B cell (primary cell): Measurements from ENCODE around the gene CCM2. TPM values are rescaled to one million over a fixed set of nuclear protein-coding genes. Genes with fewer than 3 reads are reported as not detected.

ENCODE experiments used
- ATAC-seq: fragments of 200-7000 bp; cut with Tn5 transposase; one replicate; pipeline ENCODE4 v1.10.0; 2021; ENCODE audit warnings: low read depth, mild to moderate bottlenecking, moderate number of reproducible peaks, moderate library complexity
- CTCF ChIA-PET: fragments of 350-600 bp; sonication (Branson Sonifier 250); formaldehyde crosslinking; loops from one replicate; lab custom pipeline; 2021; ENCODE audit warnings: antibody characterized with exemption, inconsistent platforms; lab: Charles Lee
- POLR2A ChIA-PET: fragments of 350-600 bp; sonication (Branson Sonifier 250); formaldehyde crosslinking; loops from one replicate; lab custom pipeline; 2021; ENCODE audit warnings: antibody characterized with exemption; lab: Charles Lee
- DNase-seq: peaks from one replicate; pipeline ENCODE4 v3.0.0; 2013
- H2AFZ ChIP-seq: 2 replicates; pipeline ENCODE4 v1.6.1; 2012; ENCODE audit warnings: mild to moderate bottlenecking, low read depth, low read length; ENCODE audit not compliant: insufficient read depth, poor library complexity, severe bottlenecking
- H3K27ac ChIP-seq, 2 donors: 1 replicate in 1 of 2; 2 replicates in 1 of 2; pipeline ENCODE4 v1.5.1; 2012 to 2013; ENCODE audit warnings: low read length in 2 of 2, mild to moderate bottlenecking in 2 of 2, moderate library complexity in 1 of 2
- H3K27me3 ChIP-seq, 4 experiments: fragments of 200-600 bp in 1 of 4; sonication (generic) in 1 of 4; replicated peaks in 1 of 4; 1 replicate in 2 of 4; 2 replicates in 2 of 4; pipeline versions ENCODE4 v1.6.1 to v1.7.0; 2013 to 2016; ENCODE audit warnings: low read length in 3 of 4, mild to moderate bottlenecking in 2 of 4, mixed read lengths in 1 of 4, moderate library complexity in 1 of 4; ENCODE audit not compliant: insufficient read depth in 4 of 4, control insufficient read depth in 3 of 4; ENCODE audit errors: control extremely low read depth in 1 of 4
- H3K36me3 ChIP-seq, 2 experiments: replicated peaks in 1 of 2; 1 replicate in 1 of 2; 2 replicates in 1 of 2; pipeline versions ENCODE4 v1.6.1 to v1.7.1; 2013; ENCODE audit warnings: low read length in 1 of 2; ENCODE audit not compliant: insufficient read depth in 2 of 2, control insufficient read depth in 1 of 2; ENCODE audit errors: control extremely low read depth in 1 of 2, extremely low read depth in 1 of 2
- H3K4me1 ChIP-seq, 2 donors: fragments of 200-600 bp in 1 of 2; sonication (generic) in 1 of 2; 1 replicate in 1 of 2; 2 replicates in 1 of 2; pipeline versions ENCODE4 v1.5.1 to v1.6.1; 2013 to 2017; ENCODE audit warnings: low read length in 2 of 2; ENCODE audit not compliant: control insufficient read depth in 2 of 2, insufficient read depth in 2 of 2
- H3K4me2 ChIP-seq: replicated peaks from 2 replicates; pipeline ENCODE3; 2012; ENCODE audit warnings: mild to moderate bottlenecking, low read depth, low read length; ENCODE audit not compliant: poor library complexity, severe bottlenecking
- H3K4me3 ChIP-seq, 5 experiments: fragments of 200-600 bp in 1 of 5; sonication (generic) in 1 of 5; 1 replicate in 3 of 5; 2 replicates in 2 of 5; pipeline versions ENCODE4 v1.5.1 to v1.7.0; 2011 to 2016; ENCODE audit warnings: low read length in 4 of 5, mild to moderate bottlenecking in 4 of 5, low read depth in 2 of 5, control low read depth in 1 of 5, moderate library complexity in 1 of 5; ENCODE audit not compliant: insufficient read depth in 1 of 5; ENCODE audit errors: control extremely low read depth in 1 of 5, extremely low read depth in 1 of 5
- H3K79me2 ChIP-seq: fragments of 200-600 bp; sonication (generic); one replicate; pipeline ENCODE4 v1.6.0; 2016; ENCODE audit warnings: low read length; ENCODE audit not compliant: control insufficient read depth, insufficient read depth
- H3K9ac ChIP-seq: fragments of 200-600 bp; sonication (generic); 2 replicates; pipeline ENCODE4 v1.6.1; 2017; ENCODE audit warnings: mild to moderate bottlenecking, low read length, moderate library complexity
- H3K9me3 ChIP-seq, 3 donors: one replicate each; pipeline versions ENCODE4 v1.6.1 to v1.7.1; 2013; ENCODE audit warnings: low read length in 2 of 3; ENCODE audit not compliant: control insufficient read depth in 2 of 3, insufficient read depth in 1 of 3; ENCODE audit errors: control extremely low read depth in 1 of 3
- H4K20me1 ChIP-seq: 2 replicates; pipeline ENCODE4 v1.6.0; 2012; ENCODE audit warnings: mild to moderate bottlenecking, low read length; ENCODE audit not compliant: insufficient read depth, control insufficient read depth, poor library complexity, severe bottlenecking
- H3K27ac Mint-ChIP-seq: one replicate; pipeline ENCODE4 v1.8.0; 2021; ENCODE audit warnings: mixed read lengths
- H3K27me3 Mint-ChIP-seq: one replicate; pipeline ENCODE4 v1.8.0; 2021; ENCODE audit warnings: mixed read lengths
- H3K4me1 Mint-ChIP-seq: one replicate; pipeline ENCODE4 v1.8.0; 2021; ENCODE audit warnings: mixed read lengths
- H3K4me3 Mint-ChIP-seq: one replicate; pipeline ENCODE4 v1.8.0; 2021; ENCODE audit warnings: mixed read lengths
- H3K9me3 Mint-ChIP-seq: one replicate; pipeline ENCODE4 v1.8.0; 2022; ENCODE audit warnings: mixed read lengths; ENCODE audit not compliant: insufficient read depth
- CTCF ChIP-seq: fragments of 200-600 bp; IDR thresholded peaks from one replicate; pipeline ENCODE4 v1.8.0; 2022; ENCODE audit warnings: antibody characterized with exemption, mild to moderate bottlenecking
- EZH2 ChIP-seq: IDR thresholded peaks from 2 replicates; pipeline ENCODE4 v1.6.1; 2012; ENCODE audit warnings: borderline replicate concordance, low read depth, mild to moderate bottlenecking, moderate library complexity, low read length; ENCODE audit not compliant: insufficient read depth, poor library complexity, severe bottlenecking
- WGBS: methylation state at CpG from one replicate; pipeline ENCODE4 v1.1.5; 2013; ENCODE audit warnings: missing lambda C conversion rate; ENCODE audit not compliant: insufficient coverage; 5-methylcytosine and 5-hydroxymethylcytosine counted together
- intact Hi-C: fragments of 100-400 bp; cut with micrococcal nuclease; formaldehyde crosslinking; loops from one replicate; pipeline ENCODE4 v1.10.0; 2022
- polyA plus RNA-seq: library from polyadenylated mRNA; depleted of rRNA; stranded (reverse); fragments of >200 nt; gene quantifications from 2 replicates; pipeline ENCODE4 v1.2.3, GENCODE V29; 2012
- total RNA-seq, 2 donors: library from RNA; stranded (reverse); fragments of 120-200 nt in 1 of 2; gene quantifications; 1 replicate in 1 of 2; 2 replicates in 1 of 2; pipeline versions ENCODE4 v1.2.3 to v1.2.4, GENCODE V29; 2013 to 2022

CCM2 gene
- total and polyA plus RNA-seq, 2 donors (not counting 1 experiment from before 2014, with no cell fraction given): 150 to 201 TPM

- CTCF ChIA-PET: interaction anchor here (0.5 to 1.2 kb wide), 2 partner anchors 62 to 236 kb away, joined by 3 to 4 read pairs; no protein-coding TSS in a partner anchor
- DNase-seq (no peak), ATAC-seq (no peak)
- Histone ChIP-seq H2AFZ (no peak overlapping the region), H4K20me1 (no peaks in the 10 kb centered on the region), H3K4me3 (no peak overlapping the region), H3K9ac (no peak overlapping the region), H3K4me2 (no peak overlapping the region), H3K79me2 (no peaks in the 10 kb centered on the region), H3K27me3 (peaks cover 0 to 20% (median 7%) of the 10 kb centered on the region in 4 experiments), H3K27ac (no peak overlapping the region), H3K9me3 (peaks cover 0 to 7% (median 2%) of the 10 kb centered on the region in 3 donors), H3K36me3 (no peaks in the 10 kb centered on the region), H3K4me1 (peaks cover 14% of the 10 kb centered on the region in 2 donors)
- POLR2A ChIA-PET: no interaction called here
- no CpG with 5 or more reads among the region's 3 CpGs for WGBS
- H3K4me3 Mint-ChIP-seq: no peak overlapping the region
- H3K4me1 Mint-ChIP-seq: peaks cover 13% of the 10 kb centered on the region
- peaks cover 5% of the 10 kb centered on the region for H3K9me3 Mint-ChIP-seq
- H3K27me3 Mint-ChIP-seq: peaks cover 9% of the 10 kb centered on the region
- H3K27ac Mint-ChIP-seq: no peak overlapping the region
- TF ChIP-seq CTCF: no peak
- no peak for TF ChIP-seq EZH2
- intact Hi-C loops: no loop called here
Measured at GRCh38 chr7:45092931-45093235, 92.9 kb downstream of the CCM2 start.

GRCh38 chr7:45098983-45099839, 99.2 kb downstream of the CCM2 start:
- WGBS: 95% methylated on average over 10 of the region's 10 CpGs
- ChIA-PET POLR2A (no interaction called here), CTCF (no interaction called here)
- Histone ChIP-seq H3K27me3 (no peaks in the 10 kb centered on the region), H2AFZ (no peak overlapping the region), H3K36me3 (peaks cover 0 to 51% of the 10 kb centered on the region in 2 experiments), H3K27ac (no peak overlapping the region), H3K9ac (no peak overlapping the region), H3K79me2 (peaks cover 11% of the 10 kb centered on the region), H3K4me3 (no peak overlapping the region), H4K20me1 (peaks cover 36% of the 10 kb centered on the region), H3K9me3 (peaks cover 0 to 3% (median 0%) of the 10 kb centered on the region in 3 donors), H3K4me1 (no peaks in the 10 kb centered on the region), H3K4me2 (no peak overlapping the region)
- Mint-ChIP-seq H3K9me3 (peaks cover 3% of the 10 kb centered on the region), H3K4me3 (no peak overlapping the region), H3K4me1 (no peaks in the 10 kb centered on the region), H3K27ac (no peak overlapping the region), H3K27me3 (no peaks in the 10 kb centered on the region)
- ATAC-seq: no peak
- no peak for TF ChIP-seq EZH2
- no peak for TF ChIP-seq CTCF
- no peak for DNase-seq
- intact Hi-C loops: no loop called here
